ENCODE results near the gene TGFBR1.

GRCh38 chr9:99187311-99187710, 82.4 kb downstream of the TGFBR1 start:
- TF ChIP-seq CTCF (conservative IDR thresholded peaks at IDR 0.05; ENCODE audit: low read depth, low read length) (no peak), EZH2 (IDR thresholded peaks at IDR 0.05; ENCODE audit: low read length, unreplicated experiment) (no peak), EZH2phosphoT487 (IDR thresholded peaks at IDR 0.05; ENCODE audit: borderline replicate concordance, low read length) (no peak)
